Measurements from ENCODE around the gene NACAD. TPM values are rescaled to one million over a fixed set of nuclear protein-coding genes. Genes with fewer than 3 reads are reported as not detected.

Gene NACAD
- total and polyA plus RNA-seq, 2 experiments from 2014 or later, result 1.4 to 3.9 TPM

- WGBS (ENCODE audit: low lambda C conversion rate, missing lambda C conversion rate), result 89% methylated on average over 7 of the region's 7 CpGs
- no peaks in the 10 kb centered on the region for H3K27me3 ChIP-seq
- no peaks in the 10 kb centered on the region for H3K79me2 ChIP-seq
- no peaks in the 10 kb centered on the region for H3K9me2 ChIP-seq (replicated peaks; ENCODE audit: insufficient read depth)
- H3K4me2 ChIP-seq, result no peak overlapping the region
- no peaks in the 10 kb centered on the region for H3K4me1 ChIP-seq (ENCODE audit: insufficient read depth)
- no peaks in the 10 kb centered on the region for H3K9me3 ChIP-seq (ENCODE audit: low read depth)
- no peak overlapping the region for H3K4me3 ChIP-seq
- no peak for DNase-seq (ENCODE audit: low spot score)
- H3K27ac ChIP-seq, result no peak overlapping the region
- TF ChIP-seq CTCF (IDR thresholded peaks at IDR 0.05; ENCODE audit: poor library complexity) (no peak), EZH2 (IDR thresholded peaks at IDR 0.05; ENCODE audit: borderline replicate concordance) (no peak), EZH2phosphoT487 (IDR thresholded peaks at IDR 0.05; ENCODE audit: low read depth, severe bottlenecking, unreplicated experiment) (no peak)
- H2AFZ ChIP-seq, result no peak overlapping the region
- H4K20me1 ChIP-seq (ENCODE audit: insufficient read depth, poor library complexity, severe bottlenecking), result no peaks in the 10 kb centered on the region
- no peaks in the 10 kb centered on the region for H3K36me3 ChIP-seq (replicated peaks; ENCODE audit: insufficient read depth, low read depth)
These were observed 45.1 kb upstream of the NACAD start for GRCh38 chr7:45133877-45134276.

GRCh38 chr7:45133352-45133751, 44.6 kb upstream of the NACAD start:
- H3K79me2 ChIP-seq, result no peaks in the 10 kb centered on the region
- WGBS (ENCODE audit: low lambda C conversion rate, missing lambda C conversion rate), result 89% methylated on average over 4 of the region's 4 CpGs
- H3K36me3 ChIP-seq (replicated peaks; ENCODE audit: insufficient read depth, low read depth), result no peaks in the 10 kb centered on the region
- H3K4me2 ChIP-seq, result no peak overlapping the region
- H3K4me3 ChIP-seq, result no peak overlapping the region
- H4K20me1 ChIP-seq (ENCODE audit: insufficient read depth, poor library complexity, severe bottlenecking), result no peaks in the 10 kb centered on the region
- no peaks in the 10 kb centered on the region for H3K9me2 ChIP-seq (replicated peaks; ENCODE audit: insufficient read depth)
- no peaks in the 10 kb centered on the region for H3K4me1 ChIP-seq (ENCODE audit: insufficient read depth)
- H3K9me3 ChIP-seq (ENCODE audit: low read depth), result no peaks in the 10 kb centered on the region
- no peak for TF ChIP-seq CTCF (IDR thresholded peaks at IDR 0.05; ENCODE audit: poor library complexity)
- TF ChIP-seq EZH2phosphoT487 (IDR thresholded peaks at IDR 0.05; ENCODE audit: low read depth, severe bottlenecking, unreplicated experiment), result no peak
- no peak for TF ChIP-seq EZH2 (IDR thresholded peaks at IDR 0.05; ENCODE audit: borderline replicate concordance)
- no peak overlapping the region for H2AFZ ChIP-seq
- DNase-seq (ENCODE audit: low spot score), result no peak
- no peaks in the 10 kb centered on the region for H3K27me3 ChIP-seq
- H3K27ac ChIP-seq, result no peak overlapping the region

- no peaks in the 10 kb centered on the region for H3K27me3 ChIP-seq
- H3K79me2 ChIP-seq, result no peaks in the 10 kb centered on the region
- DNase-seq (ENCODE audit: low spot score), result no peak
- H3K9me3 ChIP-seq (ENCODE audit: low read depth), result no peaks in the 10 kb centered on the region
- no peaks in the 10 kb centered on the region for H4K20me1 ChIP-seq (ENCODE audit: insufficient read depth, poor library complexity, severe bottlenecking)
- no peak overlapping the region for H3K27ac ChIP-seq
- no peak overlapping the region for H3K4me2 ChIP-seq
- TF ChIP-seq EZH2 (IDR thresholded peaks at IDR 0.05; ENCODE audit: borderline replicate concordance) (no peak), EZH2phosphoT487 (IDR thresholded peaks at IDR 0.05; ENCODE audit: low read depth, severe bottlenecking, unreplicated experiment) (no peak), CTCF (IDR thresholded peaks at IDR 0.05; ENCODE audit: poor library complexity) (no peak)
- no peaks in the 10 kb centered on the region for H3K36me3 ChIP-seq (replicated peaks; ENCODE audit: insufficient read depth, low read depth)
- no peaks in the 10 kb centered on the region for H3K9me2 ChIP-seq (replicated peaks; ENCODE audit: insufficient read depth)
- WGBS (ENCODE audit: low lambda C conversion rate, missing lambda C conversion rate), result 90% methylated on average over 7 of the region's 8 CpGs
- no peak overlapping the region for H2AFZ ChIP-seq
- H3K4me3 ChIP-seq, result no peak overlapping the region
- H3K4me1 ChIP-seq (ENCODE audit: insufficient read depth), result no peaks in the 10 kb centered on the region
These were observed 44.0 kb upstream of the NACAD start for GRCh38 chr7:45132708-45133320.
